Measurements from ENCODE around the gene NANOS2. TPM values are rescaled to one million over a fixed set of nuclear protein-coding genes. Genes with fewer than 3 reads are reported as not detected.

The NANOS2 gene
- total RNA-seq, 1 experiment from 2014 or later, result not detected

DNA sequence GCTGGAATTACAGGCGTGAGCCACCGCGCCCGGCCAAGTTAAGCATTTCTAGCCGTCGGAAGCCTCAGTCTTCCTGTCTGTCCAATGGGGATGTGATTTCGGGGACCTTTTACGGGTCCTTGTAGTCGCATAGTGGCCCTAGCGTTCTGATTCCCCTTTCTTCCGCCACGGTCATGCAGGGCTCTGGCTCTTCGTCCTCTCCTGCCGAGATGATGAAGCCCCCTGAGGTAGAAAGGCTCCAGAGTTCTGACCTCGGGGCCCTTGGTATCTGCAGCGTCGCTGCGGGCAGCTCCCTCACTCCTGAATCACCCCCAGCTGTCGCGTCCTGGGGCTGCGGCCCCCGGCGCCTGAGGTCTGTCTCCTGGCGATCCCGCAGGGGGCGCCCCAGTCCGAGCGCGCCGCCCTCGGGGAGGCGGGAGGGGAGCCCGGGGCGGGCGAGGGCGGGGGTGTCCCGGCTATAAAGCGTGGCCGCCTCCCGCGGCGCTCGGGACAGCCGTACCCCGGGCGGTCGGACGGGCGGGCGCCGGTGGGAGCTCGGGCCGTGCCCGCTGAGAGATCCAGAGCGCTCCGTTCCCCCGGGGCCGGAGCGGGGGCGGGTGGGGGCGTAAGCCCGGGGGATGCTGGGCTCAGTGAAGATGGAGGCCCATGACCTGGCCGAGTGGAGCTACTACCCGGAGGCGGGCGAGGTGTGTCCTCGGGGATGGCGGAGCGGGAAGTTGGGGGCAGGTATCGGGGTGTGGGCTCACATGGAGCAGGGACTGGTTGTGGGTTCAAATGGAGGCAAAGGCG is 50.5 kb downstream of the NANOS2 start, which contains the start of gene FOXA3:
FOXA3 (plus strand) TSS at position 487 of the 789 bp plus-strand sequence; CDS start at position 618, 131 bp downstream.
- ChIA-PET CTCF (interaction anchor here (0.6 to 3.6 kb wide), 25 partner anchors 8 to 793 kb away, joined by 3 to 86 read pairs (median 5); partner anchors contain the start of genes CCDC61, DMWD, IRF2BP1 and MYPOP), POLR2A (interaction anchor here (0.5 to 2.9 kb wide), 17 partner anchors 10 to 1975 kb away, joined by 3 to 84 read pairs (median 4); partner anchors contain the start of genes CCDC61, DMPK, DMWD and IRF2BP1)
- no TSS peak for BruUV-seq (replicated peaks)
- H3K27me3 Mint-ChIP-seq (ENCODE audit: insufficient read depth, unreplicated experiment), result no peaks in the 10 kb centered on the region
- Histone ChIP-seq H3K4me1 (no peaks in the 10 kb centered on the region), H3K4me3 (ENCODE audit: low read depth, low read length) (peak within 1 kb of the TSS; percentile 60), H3K27me3 (replicated peaks; ENCODE audit: control insufficient read depth, insufficient read depth, low read length) (no peaks in the 10 kb centered on the region), H3K9me3 (no peaks in the 10 kb centered on the region), H3K36me3 (ENCODE audit: control insufficient read depth, insufficient read depth, low read length) (peaks cover 1% of the 10 kb centered on the region; the same call in 1 of the 2 replicates)
- intact Hi-C loops (cut with micrococcal nuclease; ENCODE audit: unreplicated experiment), result loop anchor here (1.0 to 2.0 kb wide), 4 partner anchors 18 to 133 kb away; partner anchors contain the start of genes CCDC61 and FBXO46
- H3K9me3 Mint-ChIP-seq (ENCODE audit: unreplicated experiment), result no peaks in the 10 kb centered on the region
- H3K36me3 Mint-ChIP-seq (ENCODE audit: insufficient read depth, unreplicated experiment), result peaks cover 55% of the 10 kb centered on the region
- H3K27ac Mint-ChIP-seq (ENCODE audit: unreplicated experiment), result peak within 1 kb of the TSS; percentile 95
- TF ChIP-seq, protein P1, sequence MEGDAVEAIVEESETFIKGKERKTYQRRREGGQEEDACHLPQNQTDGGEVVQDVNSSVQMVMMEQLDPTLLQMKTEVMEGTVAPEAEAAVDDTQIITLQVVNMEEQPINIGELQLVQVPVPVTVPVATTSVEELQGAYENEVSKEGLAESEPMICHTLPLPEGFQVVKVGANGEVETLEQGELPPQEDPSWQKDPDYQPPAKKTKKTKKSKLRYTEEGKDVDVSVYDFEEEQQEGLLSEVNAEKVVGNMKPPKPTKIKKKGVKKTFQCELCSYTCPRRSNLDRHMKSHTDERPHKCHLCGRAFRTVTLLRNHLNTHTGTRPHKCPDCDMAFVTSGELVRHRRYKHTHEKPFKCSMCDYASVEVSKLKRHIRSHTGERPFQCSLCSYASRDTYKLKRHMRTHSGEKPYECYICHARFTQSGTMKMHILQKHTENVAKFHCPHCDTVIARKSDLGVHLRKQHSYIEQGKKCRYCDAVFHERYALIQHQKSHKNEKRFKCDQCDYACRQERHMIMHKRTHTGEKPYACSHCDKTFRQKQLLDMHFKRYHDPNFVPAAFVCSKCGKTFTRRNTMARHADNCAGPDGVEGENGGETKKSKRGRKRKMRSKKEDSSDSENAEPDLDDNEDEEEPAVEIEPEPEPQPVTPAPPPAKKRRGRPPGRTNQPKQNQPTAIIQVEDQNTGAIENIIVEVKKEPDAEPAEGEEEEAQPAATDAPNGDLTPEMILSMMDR (IDR thresholded peaks at IDR 0.05; ENCODE audit: insufficient read depth in 1 of 2, low read depth in 1 of 2, low read length in 1 of 2, severe bottlenecking in 1 of 2, unreplicated experiment in 1 of 2), result peak; percentile 70 to 79
- peak within 1 kb of the TSS; percentile 98 for H3K4me3 Mint-ChIP-seq (ENCODE audit: unreplicated experiment)
- peak; percentile 72 to 87 for DNase-seq
- peaks cover 14% of the 10 kb centered on the region for H3K4me1 Mint-ChIP-seq (ENCODE audit: low read depth, unreplicated experiment)

- no peaks in the 10 kb centered on the region for H3K4me1 ChIP-seq
- peaks cover 1% of the 10 kb centered on the region; the same call in 1 of the 2 replicates for H3K36me3 ChIP-seq (ENCODE audit: control insufficient read depth, insufficient read depth, low read length)
- no peaks in the 10 kb centered on the region for H3K9me3 Mint-ChIP-seq (ENCODE audit: unreplicated experiment)
- peak overlapping the region; percentile 98 for H3K4me3 Mint-ChIP-seq (ENCODE audit: unreplicated experiment)
- POLR2A ChIA-PET, result interaction anchor here (0.5 to 2.9 kb wide), 16 partner anchors 11 to 1975 kb away, joined by 3 to 84 read pairs (median 4); partner anchors contain the start of genes CCDC61, DMPK, DMWD and IRF2BP1
- TF ChIP-seq, protein P1 (IDR thresholded peaks at IDR 0.05; ENCODE audit: insufficient read depth in 1 of 2, low read depth in 1 of 2, low read length in 1 of 2, severe bottlenecking in 1 of 2, unreplicated experiment in 1 of 2), result no peak
- H3K27me3 Mint-ChIP-seq (ENCODE audit: insufficient read depth, unreplicated experiment), result no peaks in the 10 kb centered on the region
- no TSS peak for BruUV-seq (replicated peaks)
- H3K9me3 ChIP-seq, result no peaks in the 10 kb centered on the region
- H3K36me3 Mint-ChIP-seq (ENCODE audit: insufficient read depth, unreplicated experiment), result peaks cover 61% of the 10 kb centered on the region
- CTCF ChIA-PET, result interaction anchor here (0.6 to 3.6 kb wide), 17 partner anchors 9 to 793 kb away, joined by 3 to 86 read pairs (median 5); partner anchors contain the start of genes CCDC61, DMWD, IRF2BP1 and MYPOP
- intact Hi-C loops (cut with micrococcal nuclease; ENCODE audit: unreplicated experiment), result loop anchor here (1.0 to 2.0 kb wide), 4 partner anchors 19 to 133 kb away; partner anchors contain the start of genes CCDC61 and FBXO46
- DNase-seq, result no peak
- peak overlapping the region; percentile 95 for H3K27ac Mint-ChIP-seq (ENCODE audit: unreplicated experiment)
- H3K4me3 ChIP-seq (ENCODE audit: low read depth, low read length), result peak overlapping the region; percentile 60
- H3K4me1 Mint-ChIP-seq (ENCODE audit: low read depth, unreplicated experiment), result peaks cover 14% of the 10 kb centered on the region
- no peaks in the 10 kb centered on the region for H3K27me3 ChIP-seq (replicated peaks; ENCODE audit: control insufficient read depth, insufficient read depth, low read length)
Measured at GRCh38 chr19:45863335-45863839, 51.2 kb downstream of the NANOS2 start.

Other genes with a start within 250 kb of the NANOS2 start
- 2.6 and 4.6 TPM in 2 replicates for gene GIPR, start 246.6 kb downstream of the NANOS2 start, total RNA-seq (2022)
- 579 and 587 TPM in 2 replicates for gene SNRPD2, start 222.8 kb downstream of the NANOS2 start, total RNA-seq (2022)
- gene QPCTL, start 222.1 kb downstream of the NANOS2 start, total RNA-seq (2022), result 16.9 and 20.2 TPM in 2 replicates
- 31.0 and 37.0 TPM in 2 replicates for gene FBXO46, start 183.9 kb downstream of the NANOS2 start, total RNA-seq (2022)
- gene MEIOSIN, start 181.3 kb downstream of the NANOS2 start, total RNA-seq (2022), result not detected in 2 replicates
- gene SIX5, start 145.5 kb downstream of the NANOS2 start, total RNA-seq (2022), result 23.7 and 28.6 TPM in 2 replicates
- 28.1 and 30.2 TPM in 2 replicates for gene DMPK, start 132.3 kb downstream of the NANOS2 start, total RNA-seq (2022)
- 72.4 and 76.3 TPM in 2 replicates for gene DMWD, start 121.9 kb downstream of the NANOS2 start, total RNA-seq (2022)
- gene RSPH6A, start 99.5 kb downstream of the NANOS2 start, total RNA-seq (2022), result 0.23 and 0.30 TPM in 2 replicates
- 81.8 and 85.0 TPM in 2 replicates for gene SYMPK, start 51.6 kb downstream of the NANOS2 start, total RNA-seq (2022)
- 15.3 and 19.0 TPM in 2 replicates for gene FOXA3, start 50.5 kb downstream of the NANOS2 start, total RNA-seq (2022)
- 27.6 and 29.2 TPM in 2 replicates for gene IRF2BP1, start 28.6 kb downstream of the NANOS2 start, total RNA-seq (2022)
- gene MYPOP, start 12.2 kb downstream of the NANOS2 start, total RNA-seq (2022), result 15.8 and 18.1 TPM in 2 replicates
- gene NOVA2, start 59.1 kb upstream of the NANOS2 start, total RNA-seq (2022), result 0.05 TPM in 1 of 2 replicates, not detected in the other
- 17.1 and 21.1 TPM in 2 replicates for gene CCDC61, start 80.7 kb upstream of the NANOS2 start, total RNA-seq (2022)
- not detected in 2 replicates for gene PGLYRP1, start 108.3 kb upstream of the NANOS2 start, total RNA-seq (2022)
- gene IGFL4, start 126.2 kb upstream of the NANOS2 start, total RNA-seq (2022), result 3.9 and 4.4 TPM in 2 replicates
- 0.53 TPM in 1 of 2 replicates, not detected in the other for gene IGFL3, start 209.9 kb upstream of the NANOS2 start, total RNA-seq (2022)
- 57.7 and 64.7 TPM in 2 replicates for gene IGFL2, start 233.5 kb upstream of the NANOS2 start, total RNA-seq (2022)